Dendritic cell treated with granulocyte-macrophage colony-stimulating factor and Interleukin-4, amounts not matched to agents 40 ng/mL and 50 ng/mL, for 4 days (primary cell): ENCODE data around the gene ABCB8.
"Not testable (repeated sequence)": the region's sequence is repeated elsewhere in the genome, so short reads cannot be mapped to it uniquely, and the experiment has no call there.

ENCODE experiments used
- H3K27ac Mint-ChIP-seq: one replicate; pipeline ENCODE4 v1.8.0; 2022; ENCODE audit warnings: mild to moderate bottlenecking, mixed read lengths
- H3K27me3 Mint-ChIP-seq: one replicate; pipeline ENCODE4 v1.8.0; 2022; ENCODE audit warnings: mild to moderate bottlenecking, mixed read lengths
- H3K36me3 Mint-ChIP-seq: one replicate; pipeline ENCODE4 v1.8.0; 2022; ENCODE audit warnings: low read depth, mixed read lengths
- H3K4me1 Mint-ChIP-seq: one replicate; pipeline ENCODE4 v1.8.0; 2022; ENCODE audit warnings: low read depth, mixed read lengths
- H3K4me3 Mint-ChIP-seq: one replicate; pipeline ENCODE4 v1.8.0; 2022; ENCODE audit warnings: mild to moderate bottlenecking, moderate library complexity, mixed read lengths
- H3K9me3 Mint-ChIP-seq: one replicate; pipeline ENCODE4 v1.8.0; 2022; ENCODE audit warnings: mixed read lengths
- intact Hi-C: fragments of 100-400 bp; cut with micrococcal nuclease; formaldehyde crosslinking; loops from one replicate; pipeline ENCODE4 v1.15.0; 2022

ABCB8 gene

DNA sequence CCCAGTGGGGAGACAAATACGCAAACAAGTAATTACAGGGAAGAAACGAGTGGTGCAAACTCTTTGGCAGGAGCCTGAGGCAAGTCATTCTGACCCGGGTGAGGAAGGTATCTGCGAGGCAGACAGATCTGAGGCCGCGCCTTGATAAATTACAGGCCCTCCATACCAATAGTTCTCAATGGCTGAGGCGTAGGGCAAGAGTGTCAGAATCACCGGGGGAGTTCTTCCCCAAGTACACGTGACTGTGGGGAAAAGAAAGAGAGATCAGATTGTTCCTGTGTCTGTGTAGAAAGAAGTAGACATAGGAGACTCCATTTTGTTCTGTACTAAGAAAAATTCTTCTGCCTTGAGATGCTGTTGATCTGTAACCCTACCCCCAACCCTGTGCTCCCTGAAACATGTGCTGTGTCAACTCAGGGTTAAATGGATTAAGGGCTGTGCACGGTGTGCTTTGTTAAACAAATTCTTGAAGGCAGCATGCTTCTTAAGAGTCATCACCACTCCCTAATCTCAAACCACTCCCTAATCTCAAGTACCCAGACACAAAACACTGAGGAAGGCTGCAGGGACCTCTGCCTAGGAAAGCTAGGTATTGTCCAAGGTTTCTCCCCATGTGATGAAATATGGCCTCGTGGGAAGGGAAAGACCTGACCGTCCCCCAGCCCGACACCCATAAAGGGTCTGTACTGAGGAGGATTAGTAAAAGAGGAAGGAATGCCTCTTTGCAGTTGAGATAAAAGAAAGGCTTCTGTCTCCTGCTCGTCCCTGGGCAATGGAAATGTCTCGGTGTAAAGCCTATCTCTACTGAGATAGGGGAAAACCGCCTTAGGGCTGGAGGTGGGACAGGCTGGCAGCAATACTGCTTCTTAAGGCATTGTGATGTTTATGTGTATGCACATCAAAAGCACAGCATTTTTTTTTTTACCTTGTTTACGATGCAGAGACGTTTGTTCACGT lies 1.2 kb upstream of the ABCB8 start:
- H3K9me3 Mint-ChIP-seq, intact Hi-C loops: not testable (repeated sequence)
- Mint-ChIP-seq H3K27ac (peak overlapping the region; percentile 91), H3K27me3 (peaks cover 32% of the 10 kb centered on the region), H3K36me3 (peaks cover 12% of the 10 kb centered on the region), H3K4me1 (peaks cover 36% of the 10 kb centered on the region), H3K4me3 (peak overlapping the region; percentile 93)

DNA sequence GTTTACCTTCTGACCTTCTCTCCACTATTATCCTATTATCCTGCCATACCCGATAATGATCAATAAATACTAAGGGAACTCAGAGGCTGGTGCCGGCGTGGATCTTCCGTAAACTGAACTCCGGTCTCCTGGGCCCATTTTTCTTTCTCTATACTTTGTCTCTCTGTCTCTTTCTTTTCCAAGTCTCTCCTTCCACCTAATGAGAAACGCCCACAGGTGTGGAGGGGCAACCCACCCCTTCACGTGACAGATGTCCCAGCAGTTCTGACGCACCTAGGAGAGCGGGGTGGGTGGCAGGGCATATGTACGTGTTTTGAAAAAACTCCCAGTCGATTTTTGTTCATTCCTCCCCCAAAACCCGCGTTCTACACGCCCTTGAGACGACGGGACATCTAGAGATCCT lies 521 bp upstream of the ABCB8 start:
- Mint-ChIP-seq H3K4me3 (peak overlapping the region; percentile 93), H3K4me1 (peaks cover 41% of the 10 kb centered on the region), H3K36me3 (peaks cover 15% of the 10 kb centered on the region), H3K27ac (peak overlapping the region; percentile 91), H3K27me3 (peaks cover 32% of the 10 kb centered on the region)
- H3K9me3 Mint-ChIP-seq = not testable (repeated sequence)
- intact Hi-C loops = loop anchor here (1.0 to 2.0 kb wide), 3 partner anchors 31 to 61 kb away; partner anchors contain the start of gene TMUB1

DNA sequence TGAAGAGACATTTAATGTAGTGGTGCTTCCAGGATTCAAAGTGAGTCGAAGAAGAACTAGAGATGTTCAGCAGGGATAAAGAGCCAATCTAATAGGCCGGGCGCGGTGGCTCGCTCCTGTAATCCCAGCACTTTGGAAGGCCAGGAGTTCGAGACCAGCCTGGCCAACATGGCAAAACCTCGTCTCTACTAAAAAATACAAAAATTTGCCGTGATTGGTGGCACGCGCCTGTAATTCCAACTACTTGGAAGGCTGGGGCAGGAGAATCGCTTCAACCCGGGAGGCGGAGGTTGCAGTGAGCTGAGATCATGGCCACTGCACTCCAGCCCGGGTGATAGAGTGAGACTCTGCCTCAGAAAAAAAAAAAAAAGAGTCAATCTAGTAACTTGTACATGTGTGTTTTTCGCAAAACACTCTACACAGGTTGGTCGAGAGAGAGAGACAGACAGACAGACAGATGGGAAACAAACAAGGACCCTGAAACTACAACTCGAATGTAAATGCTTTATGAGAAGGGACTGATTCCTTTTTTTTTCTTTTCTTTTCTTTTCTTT lies 775 bp downstream of the ABCB8 start:
- intact Hi-C loops = loop anchor here (1.0 to 2.0 kb wide), 3 partner anchors 29 to 60 kb away; partner anchors contain the start of gene TMUB1
- Mint-ChIP-seq H3K4me1 (peaks cover 52% of the 10 kb centered on the region), H3K9me3 (no peaks in the 10 kb centered on the region), H3K27me3 (peaks cover 21% of the 10 kb centered on the region), H3K27ac (peak overlapping the region; percentile 91), H3K4me3 (peak overlapping the region; percentile 93), H3K36me3 (peaks cover 19% of the 10 kb centered on the region)

DNA sequence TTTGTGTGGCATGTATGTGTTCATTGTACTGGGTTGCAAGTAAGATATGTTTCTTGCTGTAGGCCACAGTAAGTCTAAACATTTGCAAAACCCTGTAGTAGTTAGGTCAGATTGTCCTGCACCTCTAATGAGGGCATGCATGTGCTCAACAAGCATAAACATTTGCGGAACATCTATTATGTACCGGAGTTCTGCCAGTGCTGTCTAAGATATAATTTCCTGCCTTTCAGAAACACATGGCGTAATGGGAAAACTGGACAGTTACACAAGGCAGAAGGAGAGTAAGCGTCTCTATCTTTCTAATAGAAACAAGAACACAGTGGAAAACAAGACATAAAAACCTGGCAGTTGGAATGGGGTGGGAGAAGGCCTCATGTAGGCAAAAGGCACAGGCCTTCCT lies 2.8 kb downstream of the ABCB8 start:
- Mint-ChIP-seq H3K27ac (peak overlapping the region; percentile 8), H3K4me3 (no peak overlapping the region), H3K4me1 (peaks cover 65% of the 10 kb centered on the region), H3K36me3 (peaks cover 39% of the 10 kb centered on the region), H3K27me3 (peaks cover 14% of the 10 kb centered on the region), H3K9me3 (no peaks in the 10 kb centered on the region)
- intact Hi-C loops = no loop called here

DNA sequence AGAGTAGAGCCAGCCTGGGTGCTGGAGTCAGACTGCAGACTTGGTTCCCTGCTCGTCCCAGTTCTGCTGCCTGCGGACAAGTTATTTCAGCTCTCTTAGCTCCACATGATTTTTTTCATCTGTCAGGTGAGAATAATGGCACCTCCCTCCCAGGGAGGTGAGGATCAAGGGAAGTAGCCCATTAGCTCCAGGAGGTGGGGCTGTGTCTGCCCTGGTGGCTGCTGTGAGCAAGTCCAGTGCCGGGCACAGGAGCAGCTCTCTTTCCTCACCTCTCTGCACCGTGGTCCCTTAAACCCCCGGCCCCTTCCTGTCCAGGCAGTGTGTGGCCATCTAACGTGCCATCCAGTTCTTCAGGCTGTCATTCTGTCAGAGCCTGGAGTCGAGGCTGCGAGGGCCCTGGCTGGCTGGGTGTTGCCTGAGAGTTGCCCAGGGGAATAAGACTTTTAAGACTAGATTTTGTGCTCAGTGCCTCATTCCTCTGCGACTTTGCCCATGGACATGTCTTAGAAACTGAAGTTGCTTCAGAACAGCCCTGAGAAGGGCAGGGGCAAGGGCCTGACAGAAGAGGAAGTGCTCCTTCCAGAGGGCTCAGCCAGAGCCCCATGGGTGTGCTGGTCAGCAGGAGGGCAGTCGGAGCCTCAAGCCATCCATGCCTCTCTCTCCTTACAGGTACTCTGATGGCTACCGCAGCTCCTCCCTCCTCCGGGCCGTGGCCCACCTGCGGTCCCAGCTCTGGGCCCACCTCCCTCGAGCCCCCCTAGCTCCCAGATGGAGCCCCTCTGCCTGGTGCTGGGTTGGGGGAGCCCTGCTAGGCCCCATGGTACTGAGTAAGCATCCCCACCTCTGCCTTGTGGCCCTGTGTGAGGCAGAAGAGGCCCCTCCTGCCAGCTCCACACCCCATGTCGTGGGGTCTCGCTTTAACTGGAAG lies 5.0 kb downstream of the ABCB8 start:
- Mint-ChIP-seq H3K27ac (peak overlapping the region; percentile 48), H3K9me3 (no peaks in the 10 kb centered on the region), H3K4me1 (peaks cover 54% of the 10 kb centered on the region), H3K4me3 (no peak overlapping the region), H3K36me3 (peaks cover 59% of the 10 kb centered on the region), H3K27me3 (no peaks in the 10 kb centered on the region)
- intact Hi-C loops = no loop called here

GRCh38 chr7:151033864-151034249 lies 5.6 kb downstream of the ABCB8 start:
- Mint-ChIP-seq H3K4me3 (no peak overlapping the region), H3K4me1 (peaks cover 56% of the 10 kb centered on the region), H3K9me3 (no peaks in the 10 kb centered on the region), H3K27ac (peak overlapping the region; percentile 48), H3K36me3 (peaks cover 59% of the 10 kb centered on the region), H3K27me3 (no peaks in the 10 kb centered on the region)
- intact Hi-C loops = no loop called here

DNA sequence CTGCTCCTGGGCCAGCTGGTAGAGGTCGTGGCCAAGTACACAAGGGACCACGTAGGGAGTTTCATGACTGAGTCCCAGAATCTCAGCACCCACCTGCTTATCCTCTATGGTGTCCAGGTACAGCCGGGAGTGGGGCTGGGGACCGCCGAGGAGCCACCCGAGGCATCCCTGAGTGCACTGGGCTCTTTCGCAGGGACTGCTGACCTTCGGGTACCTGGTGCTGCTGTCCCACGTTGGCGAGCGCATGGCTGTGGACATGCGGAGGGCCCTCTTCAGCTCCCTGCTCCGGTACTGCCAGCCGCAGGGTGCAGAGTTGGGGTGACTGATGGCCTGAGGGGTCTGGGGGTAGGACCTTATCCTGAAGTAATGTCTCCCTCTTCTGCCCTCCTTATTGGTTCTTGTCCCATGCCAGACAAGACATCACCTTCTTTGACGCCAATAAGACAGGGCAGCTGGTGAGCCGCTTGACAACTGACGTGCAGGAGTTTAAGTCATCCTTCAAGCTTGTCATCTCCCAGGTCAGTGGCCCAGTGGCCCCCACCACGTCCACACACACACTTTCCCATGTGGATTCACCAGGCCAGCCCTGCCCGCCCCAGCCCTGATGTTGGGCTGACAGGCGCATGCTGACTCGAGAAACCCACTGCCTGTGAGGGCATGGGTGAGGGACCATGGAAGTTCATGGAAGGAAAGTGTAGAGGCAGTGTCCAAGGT lies 6.2 kb downstream of the ABCB8 start:
- H3K36me3 Mint-ChIP-seq = peaks cover 59% of the 10 kb centered on the region
- peaks cover 57% of the 10 kb centered on the region for H3K4me1 Mint-ChIP-seq
- H3K27ac Mint-ChIP-seq = peak overlapping the region; percentile 37
- H3K27me3 Mint-ChIP-seq = no peaks in the 10 kb centered on the region
- H3K4me3 Mint-ChIP-seq = no peak overlapping the region
- intact Hi-C loops = no loop called here
- H3K9me3 Mint-ChIP-seq = no peaks in the 10 kb centered on the region

- intact Hi-C loops = no loop called here
- Mint-ChIP-seq H3K27ac (peak overlapping the region; percentile 37), H3K4me1 (peaks cover 58% of the 10 kb centered on the region), H3K36me3 (peaks cover 59% of the 10 kb centered on the region), H3K27me3 (no peaks in the 10 kb centered on the region), H3K9me3 (no peaks in the 10 kb centered on the region), H3K4me3 (no peak overlapping the region)
Observed at GRCh38 chr7:151035026-151035717, 6.9 kb downstream of the ABCB8 start.

- no peak overlapping the region for H3K27ac Mint-ChIP-seq
- H3K9me3 Mint-ChIP-seq = no peaks in the 10 kb centered on the region
- no peaks in the 10 kb centered on the region for H3K27me3 Mint-ChIP-seq
- H3K4me1 Mint-ChIP-seq = peaks cover 61% of the 10 kb centered on the region
- H3K4me3 Mint-ChIP-seq = no peak overlapping the region
- intact Hi-C loops = no loop called here
- H3K36me3 Mint-ChIP-seq = peaks cover 59% of the 10 kb centered on the region
Observed at GRCh38 chr7:151035902-151036301, 7.7 kb downstream of the ABCB8 start.

DNA sequence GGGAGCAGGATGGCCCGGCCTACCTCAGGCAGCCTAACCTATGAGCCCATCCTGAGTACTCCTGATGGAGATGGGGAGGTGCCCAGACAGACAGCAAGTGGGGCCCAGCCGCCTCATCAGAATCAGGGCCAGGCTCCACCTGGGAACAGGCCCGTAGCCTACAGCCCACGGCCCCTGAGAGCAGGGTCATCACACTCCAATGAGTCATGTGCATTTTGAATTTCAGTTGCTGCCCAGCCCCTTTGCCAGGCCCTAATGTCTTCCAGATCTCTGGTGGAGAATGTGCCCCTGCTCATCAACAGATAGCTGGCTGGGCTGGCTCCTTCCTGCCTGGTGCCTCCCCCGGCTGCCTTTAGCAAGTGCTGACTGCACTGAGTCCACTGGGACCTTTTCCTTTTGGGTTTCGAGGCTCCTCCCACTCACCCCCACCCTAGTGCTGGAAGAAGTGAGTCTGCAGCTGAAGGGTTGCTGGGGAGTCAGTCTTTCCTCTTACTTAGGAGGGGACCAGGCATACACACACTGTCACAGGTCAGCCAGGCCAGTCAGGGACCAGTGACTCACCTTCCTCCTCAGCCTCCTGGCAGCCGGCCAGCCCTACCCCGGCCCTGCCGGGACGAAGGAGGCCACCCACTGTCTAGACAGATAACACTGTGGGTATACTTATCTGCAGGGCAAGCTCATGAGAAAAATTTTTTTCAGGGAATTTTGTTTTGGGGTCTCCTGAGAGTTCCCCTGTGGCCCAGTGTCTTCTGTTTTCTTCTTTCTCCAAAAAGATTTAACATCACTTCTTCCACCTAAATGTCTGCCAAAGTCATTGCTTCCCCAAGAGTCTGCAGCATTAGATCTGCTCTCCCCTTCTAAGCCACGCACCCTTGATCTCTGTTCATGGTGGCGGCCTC lies 10.9 kb downstream of the ABCB8 start:
- H3K4me3 Mint-ChIP-seq = no peak overlapping the region
- peak overlapping the region; percentile 16 for H3K27ac Mint-ChIP-seq
- intact Hi-C loops = no loop called here
- H3K9me3 Mint-ChIP-seq = no peaks in the 10 kb centered on the region
- peaks cover 71% of the 10 kb centered on the region for H3K36me3 Mint-ChIP-seq
- H3K27me3 Mint-ChIP-seq = no peaks in the 10 kb centered on the region
- H3K4me1 Mint-ChIP-seq = peaks cover 36% of the 10 kb centered on the region

DNA sequence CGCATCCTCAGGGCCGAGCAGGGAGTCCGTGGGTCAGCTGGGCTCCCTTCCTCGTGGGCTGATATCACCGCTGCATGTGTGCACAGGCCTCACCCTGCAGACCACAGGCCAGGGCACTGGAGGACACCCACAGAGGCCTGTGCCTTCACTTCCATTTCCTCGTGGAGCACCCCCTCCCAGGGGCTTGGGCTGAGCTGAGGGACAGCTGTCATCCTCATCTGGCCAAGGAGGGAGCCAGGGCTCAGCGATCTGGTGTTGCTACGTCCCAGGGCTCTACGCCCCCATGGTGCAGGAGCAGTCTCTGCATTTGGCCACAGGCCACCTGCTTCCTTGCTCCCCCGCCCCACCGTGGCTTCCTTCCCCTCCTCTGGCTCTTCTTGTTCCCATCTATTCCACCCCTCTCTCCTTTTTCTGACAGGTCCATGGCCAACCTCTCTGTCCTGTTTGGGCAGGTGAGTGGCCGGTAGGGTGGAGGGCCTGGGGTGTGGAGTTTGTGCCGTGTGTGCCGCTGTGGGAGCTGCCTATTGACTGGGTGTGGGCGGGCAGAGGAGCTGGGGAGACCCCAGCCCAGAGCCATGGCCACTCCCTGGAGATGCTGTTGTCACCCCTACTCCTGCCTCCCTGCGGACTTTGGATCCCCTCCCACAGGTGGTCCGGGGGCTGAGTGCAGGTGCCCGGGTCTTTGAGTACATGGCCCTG lies 11.7 kb downstream of the ABCB8 start:
- Mint-ChIP-seq H3K36me3 (peaks cover 71% of the 10 kb centered on the region), H3K27me3 (no peaks in the 10 kb centered on the region), H3K9me3 (no peaks in the 10 kb centered on the region), H3K4me1 (peaks cover 29% of the 10 kb centered on the region), H3K27ac (no peak overlapping the region), H3K4me3 (no peak overlapping the region)
- intact Hi-C loops = no loop called here
